Measurements from ENCODE around the gene TMC2.
"Not testable (repeated sequence)": the region's sequence is repeated elsewhere in the genome, so short reads cannot be mapped to it uniquely, and the experiment has no call there.

Gene TMC2

DNA sequence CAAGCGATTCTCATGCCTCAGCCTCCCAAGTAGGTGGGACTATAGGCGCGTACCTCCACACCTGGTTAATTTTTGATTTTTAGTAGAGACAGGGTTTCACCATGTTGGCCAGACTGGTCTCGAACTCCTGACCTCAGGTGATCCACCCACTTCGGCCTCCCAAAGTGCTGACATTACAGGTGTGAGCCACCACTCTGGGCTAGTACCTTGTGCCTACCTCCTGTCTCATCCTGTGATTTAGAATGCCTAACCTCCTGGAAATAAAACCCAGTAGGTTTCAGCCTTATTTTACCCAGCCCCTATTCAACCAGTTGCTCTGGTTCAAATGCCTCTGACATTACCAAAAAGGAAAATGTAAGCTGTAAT lies 10.2 kb upstream of the TMC2 start:
- not testable (repeated sequence) for DNase-seq (ENCODE audit: low read depth in 3 of 3)

DNA sequence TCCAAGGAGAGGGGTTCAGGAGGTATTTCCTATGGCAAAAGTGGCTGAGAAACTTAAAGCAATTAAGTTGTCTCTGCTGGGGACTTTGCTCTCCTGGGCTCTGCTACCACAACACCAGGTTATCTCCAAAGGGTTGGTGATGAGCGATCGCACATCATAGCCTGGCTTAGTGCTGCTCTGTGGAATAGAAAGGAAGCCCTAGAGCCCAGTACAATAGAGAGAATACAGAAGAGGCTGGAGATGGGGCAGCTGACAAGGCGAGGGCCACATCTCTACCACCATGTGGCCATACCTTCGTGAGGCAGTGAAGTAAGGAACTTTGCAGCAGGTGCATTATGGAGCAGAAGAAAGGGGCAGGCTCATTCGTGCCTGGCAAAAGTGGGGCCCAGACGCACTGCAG lies 8.6 kb upstream of the TMC2 start:
- DNase-seq (ENCODE audit: low read depth in 3 of 3): no peak

DNA sequence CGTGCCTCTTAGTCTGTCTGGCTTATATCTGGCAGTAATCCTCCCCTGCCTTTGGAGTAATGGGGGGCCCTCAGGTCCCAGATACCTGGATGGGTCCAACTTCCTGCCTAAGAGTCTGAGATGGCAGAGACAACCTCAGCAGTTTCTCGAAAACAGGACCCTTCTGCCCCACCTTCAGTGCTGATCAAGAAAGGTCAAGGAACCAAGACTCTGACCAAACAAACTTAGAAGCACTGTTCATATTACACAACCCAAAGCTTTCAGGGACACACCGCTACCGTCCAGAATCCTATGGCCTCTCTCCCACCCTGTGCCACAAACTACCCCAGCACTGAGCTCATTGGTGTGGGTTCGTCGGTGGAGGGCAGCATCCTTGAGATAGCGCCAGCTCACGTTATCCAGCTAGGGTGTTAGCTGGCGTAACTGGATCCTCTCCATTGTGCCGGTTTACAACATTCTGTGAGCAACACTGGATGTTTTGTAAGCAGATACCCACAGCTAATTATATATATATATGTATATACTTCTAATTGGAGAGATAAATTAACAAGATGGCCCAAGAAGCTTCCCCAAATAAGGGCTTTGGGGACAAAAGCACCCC lies 7.6 kb upstream of the TMC2 start:
- DNase-seq (ENCODE audit: low read depth in 3 of 3): no peak

DNA sequence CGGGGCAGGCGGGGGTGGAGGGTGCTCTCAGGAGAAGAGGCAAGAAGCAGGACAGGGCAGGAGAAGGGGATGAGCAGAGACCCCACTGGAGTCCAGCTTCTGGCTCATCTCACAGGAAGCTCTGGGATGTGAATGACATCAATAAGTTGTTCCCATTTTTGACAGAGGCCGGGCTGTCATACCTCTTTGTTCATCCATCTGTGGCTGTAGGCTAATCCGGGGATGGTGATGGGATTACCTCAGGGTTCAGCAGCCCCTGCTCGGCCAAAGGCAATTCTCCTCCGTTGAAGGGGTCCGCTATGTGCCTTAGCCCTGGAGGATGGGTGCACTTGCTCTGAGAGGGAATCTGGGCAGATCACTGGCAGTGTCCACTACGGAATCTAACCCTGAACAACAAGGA lies 3.3 kb upstream of the TMC2 start:
- no peak for DNase-seq (ENCODE audit: low read depth in 3 of 3)

DNA sequence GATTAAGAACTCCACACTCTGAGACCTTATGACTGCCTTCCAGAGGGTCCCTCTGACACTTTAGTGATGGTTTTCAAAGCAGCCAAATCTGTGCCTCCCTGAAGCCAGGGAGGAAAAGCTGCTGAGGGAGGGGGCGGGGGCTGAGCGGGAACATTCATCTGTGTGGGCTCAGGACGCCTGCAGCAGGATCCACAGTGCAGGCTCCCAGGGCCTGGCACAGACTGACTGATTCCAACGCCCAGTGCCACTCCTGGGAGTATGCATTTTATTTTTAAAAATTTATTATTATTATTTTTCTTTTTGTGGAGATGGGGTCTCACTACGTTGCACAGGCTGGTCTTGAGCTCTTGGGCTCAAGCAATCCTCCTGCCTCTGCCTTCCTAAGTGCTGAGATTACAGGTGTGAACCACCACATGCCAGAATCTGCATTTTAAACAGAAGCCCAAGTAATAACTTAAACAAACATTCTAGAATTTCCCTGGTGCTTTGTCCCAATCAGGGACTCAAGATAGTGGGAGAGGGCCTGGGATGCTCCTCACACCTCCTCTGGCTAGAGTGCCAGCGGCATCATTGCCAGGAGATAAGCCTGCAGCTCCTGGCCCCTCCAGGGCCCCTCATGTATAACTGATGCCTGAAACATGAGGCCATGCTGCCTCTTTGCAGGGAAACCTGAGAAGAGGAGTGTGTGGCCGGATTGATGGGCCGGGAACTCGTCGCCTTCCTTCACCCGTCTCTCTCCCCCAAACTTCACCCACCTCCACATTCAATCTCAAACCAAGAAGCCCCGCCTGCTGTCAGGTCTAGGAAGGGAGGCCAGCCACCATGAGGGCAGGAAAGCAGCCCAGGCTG lies 438 bp upstream of the TMC2 start:
- no peak for DNase-seq (ENCODE audit: low read depth in 3 of 3)

DNA sequence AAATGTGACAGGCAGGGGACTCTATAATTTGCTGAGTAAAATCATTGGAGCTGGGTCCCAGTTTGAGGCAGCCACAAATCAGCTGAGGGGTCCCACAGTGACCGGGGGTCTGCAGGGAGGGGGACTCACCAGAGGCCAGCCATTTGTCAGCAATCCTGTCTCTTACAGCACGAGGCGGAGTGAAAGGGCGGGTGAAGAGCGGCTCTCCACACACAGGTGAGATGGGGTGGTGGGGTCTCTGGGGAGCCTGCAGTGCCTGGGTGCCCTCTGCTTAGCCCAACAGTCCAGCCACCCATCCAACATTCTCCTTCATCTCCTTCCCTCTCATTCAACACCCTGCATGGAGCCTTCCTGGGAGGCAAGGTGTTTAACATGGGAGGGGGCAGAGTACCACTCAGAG lies 728 bp downstream of the TMC2 start:
- no peak for DNase-seq (ENCODE audit: low read depth in 3 of 3)

DNA sequence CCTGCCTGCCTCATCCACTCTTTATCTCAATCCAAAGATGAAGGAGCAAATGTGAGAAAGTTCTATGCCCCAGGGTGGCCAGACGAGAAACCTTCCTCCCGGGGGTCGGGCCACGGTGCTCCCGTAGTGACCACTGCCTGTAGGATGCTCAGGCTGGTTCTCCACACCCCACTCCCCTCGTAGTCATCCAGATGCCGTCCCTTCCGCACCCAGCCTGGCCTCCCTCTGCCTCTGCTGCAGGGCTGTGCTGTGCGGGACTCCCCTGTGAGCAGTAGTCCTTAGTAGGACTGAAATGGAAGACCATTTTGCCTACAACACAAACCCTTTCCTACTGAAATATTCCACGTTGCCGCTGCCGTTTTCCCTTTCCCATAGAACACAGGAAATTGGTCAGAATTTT lies 2.0 kb downstream of the TMC2 start:
- DNase-seq (ENCODE audit: low read depth in 3 of 3): no peak

DNA sequence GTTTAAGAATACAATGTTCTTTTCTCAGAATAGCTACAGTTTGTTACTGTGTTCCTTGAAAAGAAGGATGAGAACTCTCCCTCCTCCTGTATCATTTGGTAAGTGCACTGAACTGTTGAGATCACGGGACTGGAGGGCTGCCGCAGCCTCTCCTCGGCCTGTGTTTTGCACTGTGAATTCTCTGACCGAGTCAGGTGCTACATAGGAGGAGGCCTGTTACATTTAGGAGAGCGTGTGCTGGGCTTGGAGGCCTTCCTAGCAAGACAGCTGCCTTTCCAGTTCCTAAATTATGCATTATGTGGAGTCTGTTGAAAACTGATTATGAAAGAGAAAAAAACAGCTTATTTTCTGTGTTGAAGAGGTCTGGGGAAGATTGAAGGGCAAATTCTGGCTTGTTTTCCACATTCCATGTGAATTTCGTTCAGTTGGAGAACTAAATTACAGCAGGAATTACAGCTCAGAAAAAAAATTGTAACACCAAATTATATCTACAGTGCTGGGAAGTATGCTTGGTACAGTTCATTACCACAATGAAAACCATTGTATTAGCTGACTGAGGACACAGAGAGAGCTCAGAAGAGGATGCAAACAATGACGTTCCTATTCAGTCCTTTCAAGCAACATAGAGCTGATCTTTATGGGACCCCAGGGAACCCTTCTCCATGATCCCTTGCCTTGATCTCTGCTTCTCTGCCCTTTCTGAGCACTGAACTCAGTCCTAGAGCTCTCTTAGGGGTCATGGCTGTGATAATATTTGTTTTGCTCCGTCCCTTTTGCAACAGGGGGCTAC lies 2.8 kb downstream of the TMC2 start:
- no peak for DNase-seq (ENCODE audit: low read depth in 3 of 3)

DNA sequence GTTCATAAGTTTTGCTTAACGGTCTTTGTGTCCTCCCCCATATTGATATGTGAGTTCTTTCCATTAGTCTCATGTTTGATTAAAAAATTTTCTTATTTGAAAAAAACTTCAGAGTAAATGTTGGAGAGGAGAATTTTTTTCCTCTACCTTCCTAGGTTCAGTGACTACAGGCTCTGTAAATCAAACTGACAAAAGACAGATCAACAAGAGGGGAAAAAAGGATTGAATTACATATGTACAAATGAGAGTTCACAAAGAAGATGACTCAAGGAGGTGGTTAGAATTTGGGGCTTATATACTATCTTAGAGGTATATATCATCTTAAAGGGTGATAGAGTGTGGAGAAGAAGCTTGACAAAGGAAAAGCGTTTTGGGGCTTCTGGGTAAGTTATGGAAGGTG lies 5.6 kb downstream of the TMC2 start:
- no peak for DNase-seq (ENCODE audit: low read depth in 3 of 3)

DNA sequence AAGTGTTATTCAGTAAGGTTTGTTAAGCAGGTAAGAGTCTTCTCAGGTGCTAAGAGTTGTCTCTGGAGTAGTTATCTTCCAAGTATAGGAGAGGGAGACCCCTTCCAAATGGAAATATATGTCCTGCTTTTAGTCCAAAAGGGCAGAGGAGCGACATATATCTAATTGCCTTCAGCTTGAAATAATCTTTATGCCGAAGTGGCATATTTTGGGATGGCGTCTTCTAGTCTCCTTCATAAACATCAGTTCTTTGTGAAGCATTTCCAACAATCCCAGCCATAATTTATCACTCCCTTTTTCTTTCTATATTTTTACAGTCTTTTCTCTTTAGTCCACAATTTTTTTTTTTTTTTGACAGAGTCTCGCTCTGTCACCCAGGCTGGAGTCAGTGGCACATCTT lies 6.0 kb downstream of the TMC2 start:
- no peak for DNase-seq (ENCODE audit: low read depth in 3 of 3)

DNA sequence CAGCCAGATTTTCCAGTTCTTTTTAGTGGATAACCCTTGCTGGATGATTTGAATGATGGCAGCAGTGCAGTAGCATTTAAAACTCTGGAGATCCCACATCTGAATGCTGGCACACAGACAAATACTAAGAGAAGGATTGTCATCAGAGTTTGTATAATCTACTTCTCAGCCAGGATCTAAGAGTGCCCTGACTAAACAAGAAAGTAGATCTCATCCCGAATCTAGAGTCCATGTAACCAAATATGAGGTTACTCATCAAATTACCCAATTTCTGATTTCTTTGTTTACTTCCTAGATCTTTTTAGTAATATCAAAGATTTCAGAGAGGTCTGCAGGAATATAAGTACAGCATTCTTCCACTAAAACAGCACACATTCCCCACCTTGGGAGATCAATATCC lies 7.8 kb downstream of the TMC2 start:
- no peak for DNase-seq (ENCODE audit: low read depth in 3 of 3)

DNA sequence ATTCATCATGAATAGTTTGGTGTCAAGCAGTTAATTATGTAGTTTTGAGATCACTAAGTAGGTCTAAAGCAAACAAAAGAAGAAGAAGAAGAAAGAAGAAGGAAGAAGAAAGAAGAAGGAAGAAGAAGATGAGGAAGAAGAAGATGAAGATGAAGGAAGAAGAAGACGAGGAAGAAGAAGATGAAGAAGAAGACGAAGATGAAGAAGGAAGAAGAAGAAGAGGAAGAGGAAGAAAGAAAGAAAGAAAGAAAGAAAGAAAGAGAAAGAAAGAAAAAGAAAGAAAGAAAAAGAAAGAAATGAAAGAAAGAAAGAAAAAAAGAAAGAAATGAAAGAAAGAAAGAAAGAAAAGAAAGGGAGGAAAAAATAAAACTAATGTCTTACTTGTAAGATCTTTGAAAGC lies 9.2 kb downstream of the TMC2 start:
- DNase-seq (ENCODE audit: low read depth in 3 of 3): no peak

DNA sequence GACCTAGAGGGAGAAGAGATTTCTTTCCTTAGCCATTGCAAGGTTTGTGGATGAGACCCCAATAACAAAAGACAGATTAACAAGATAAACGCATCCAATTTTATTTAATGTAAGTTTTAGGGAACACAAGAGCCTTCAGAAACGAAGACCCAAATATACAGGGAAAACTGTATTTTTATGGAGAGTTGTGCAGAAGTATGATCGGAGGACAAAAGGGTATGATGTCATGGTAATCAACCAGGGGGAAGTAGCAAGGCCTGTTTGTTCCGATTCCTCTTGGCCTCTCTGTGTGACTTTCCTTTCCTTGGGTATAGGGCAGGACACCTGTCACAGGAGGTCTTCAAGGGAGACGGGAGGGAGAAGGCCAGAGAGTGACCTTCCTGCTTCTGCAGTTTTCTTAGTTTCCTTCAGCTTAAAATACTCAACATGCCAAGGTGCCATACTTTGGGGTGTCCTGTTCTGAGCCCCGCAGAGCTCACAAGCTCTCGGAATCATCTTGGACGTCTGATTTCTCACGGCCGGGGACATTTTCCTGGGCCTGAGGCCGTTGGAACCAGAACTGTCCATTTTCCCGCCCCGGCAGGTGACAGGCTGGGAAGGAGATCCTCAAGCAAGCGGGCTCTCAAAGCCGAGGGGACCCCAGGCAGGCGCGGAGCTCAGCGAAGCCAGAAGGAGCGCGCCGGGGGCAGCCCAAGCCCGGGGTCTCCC lies 21.7 kb downstream of the TMC2 start:
- no peak for DNase-seq (ENCODE audit: low read depth in 3 of 3)

DNA sequence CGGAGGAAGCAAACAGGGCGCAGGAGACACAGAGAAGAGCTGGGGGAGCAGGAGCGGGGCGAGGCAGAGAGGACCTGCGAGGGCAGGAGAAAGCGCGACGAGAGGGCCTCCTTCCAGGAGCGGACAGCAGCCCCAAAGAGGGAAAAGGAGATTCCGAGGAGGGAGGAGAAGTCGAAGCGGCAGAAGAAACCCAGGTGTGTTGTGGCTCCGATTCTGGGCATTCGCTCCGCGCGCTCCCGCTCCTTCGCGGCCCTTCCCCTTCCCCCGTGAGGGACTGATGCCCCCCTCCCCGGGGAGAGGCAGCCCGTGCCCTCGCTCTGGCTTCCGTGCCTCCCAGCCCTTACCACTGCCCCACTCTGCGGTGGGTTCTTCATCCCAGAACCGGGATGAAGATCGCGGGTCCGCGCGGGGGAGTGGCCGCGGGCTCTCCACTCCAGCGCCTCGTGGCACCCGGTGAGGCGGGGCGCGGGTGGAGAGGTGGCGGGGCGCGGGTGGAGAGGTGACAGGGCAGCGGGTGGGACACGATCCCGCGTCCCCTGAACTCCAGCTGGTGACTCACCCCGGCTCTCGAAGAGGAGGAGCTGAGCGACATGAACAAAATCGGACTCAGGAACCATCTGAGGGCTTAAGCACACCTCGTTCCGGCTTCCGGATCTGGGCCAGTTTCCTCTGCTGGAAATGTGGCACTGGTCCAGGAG lies 22.4 kb downstream of the TMC2 start:
- DNase-seq (ENCODE audit: low read depth in 3 of 3): no peak

DNA sequence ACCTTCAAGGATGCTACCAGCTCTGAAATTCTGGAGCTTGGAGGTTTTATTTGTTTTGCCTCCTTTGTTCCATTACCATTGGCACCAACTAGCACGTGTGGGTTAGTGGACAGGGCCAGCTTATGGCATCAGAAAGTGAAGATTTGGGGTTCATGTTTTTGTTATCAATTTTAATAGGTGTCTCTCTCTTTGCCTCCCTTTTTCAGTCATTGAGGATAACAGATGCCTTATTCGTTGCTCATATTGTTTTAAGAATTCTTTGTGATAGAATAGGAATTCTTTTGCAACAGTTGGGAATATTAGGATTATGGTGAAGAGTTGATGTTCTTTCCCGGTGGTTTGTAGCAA lies 22.9 kb downstream of the TMC2 start:
- DNase-seq (ENCODE audit: low read depth in 3 of 3): no peak

DNA sequence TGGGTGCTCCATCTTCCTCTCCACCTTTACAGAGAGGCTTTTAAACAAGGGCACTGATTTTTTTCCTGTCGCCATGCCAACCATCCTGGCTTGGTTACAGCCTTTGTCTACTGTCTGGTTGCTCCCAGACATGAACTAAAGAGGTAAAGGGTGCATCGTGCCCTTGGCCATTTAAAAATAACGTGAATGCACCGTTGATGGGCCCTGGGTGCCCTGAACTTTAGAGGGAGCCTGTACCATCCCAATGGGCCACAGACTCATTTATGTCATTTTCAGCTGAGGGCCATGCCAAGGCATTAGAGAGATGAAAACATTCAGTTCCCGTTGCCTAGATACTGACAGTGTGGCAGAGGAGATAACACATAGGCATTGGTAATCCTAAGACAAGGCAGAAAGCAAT lies 23.3 kb downstream of the TMC2 start:
- no peak for DNase-seq (ENCODE audit: low read depth in 3 of 3)

DNA sequence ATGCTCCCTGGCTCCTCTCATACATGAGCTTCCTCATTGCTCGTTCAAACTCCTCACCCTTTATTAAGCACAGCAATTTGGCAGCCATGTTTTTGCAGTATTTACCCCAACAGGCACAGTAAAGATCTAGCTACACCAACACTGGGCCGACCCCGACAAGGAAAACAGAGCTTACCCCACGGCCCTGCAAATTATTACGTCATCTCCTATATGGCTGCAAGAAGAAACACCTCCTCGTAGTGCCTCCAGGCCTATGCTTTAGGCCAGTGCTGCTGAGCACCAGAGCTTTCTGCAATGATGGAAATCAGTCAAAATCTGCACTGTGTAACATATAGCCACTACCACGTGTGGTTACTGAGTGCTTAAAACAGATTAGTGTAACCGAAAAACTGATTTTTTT lies 26.7 kb downstream of the TMC2 start:
- DNase-seq (ENCODE audit: low read depth in 3 of 3): no peak

DNA sequence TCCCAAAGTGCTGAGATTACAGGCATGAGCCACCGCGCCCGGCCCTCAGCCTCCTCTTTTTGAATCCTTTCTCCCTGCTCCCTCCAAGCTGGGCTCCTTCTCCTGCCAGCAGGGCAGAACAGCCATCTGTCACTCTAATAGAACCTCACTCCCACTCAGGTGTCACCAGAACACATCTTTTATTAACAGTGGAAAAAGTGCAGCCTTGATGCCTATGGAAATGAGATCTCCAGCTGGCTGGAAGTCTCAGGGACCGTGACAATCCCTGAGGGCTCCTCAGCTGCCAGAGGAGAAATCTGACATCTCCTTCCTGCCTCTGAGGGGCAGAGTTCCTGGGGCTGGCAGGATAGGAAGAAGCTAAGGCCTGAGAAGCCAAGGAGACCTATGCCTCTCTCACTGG lies 28.0 kb downstream of the TMC2 start:
- DNase-seq (ENCODE audit: low read depth in 3 of 3): no peak

DNA sequence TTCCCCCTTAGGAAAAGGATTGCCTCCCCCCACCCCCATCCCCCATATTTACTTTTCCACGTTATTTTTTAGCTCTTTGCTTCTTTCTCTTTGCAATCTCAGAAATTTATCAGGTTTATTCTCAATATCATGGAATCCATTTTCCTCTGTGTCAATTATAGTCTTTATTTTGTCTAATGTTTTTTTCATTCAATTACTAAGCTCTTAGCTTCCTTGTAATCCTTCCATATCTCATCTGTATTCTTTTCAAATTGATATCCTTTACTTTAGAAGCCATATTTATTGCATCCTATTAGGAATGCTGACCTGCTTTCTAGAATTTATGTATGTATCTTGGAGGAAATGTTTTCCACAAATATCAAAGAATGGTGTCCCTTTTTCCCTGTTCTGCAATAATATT lies 39.3 kb downstream of the TMC2 start:
- no peak for DNase-seq (ENCODE audit: low read depth in 3 of 3)

DNA sequence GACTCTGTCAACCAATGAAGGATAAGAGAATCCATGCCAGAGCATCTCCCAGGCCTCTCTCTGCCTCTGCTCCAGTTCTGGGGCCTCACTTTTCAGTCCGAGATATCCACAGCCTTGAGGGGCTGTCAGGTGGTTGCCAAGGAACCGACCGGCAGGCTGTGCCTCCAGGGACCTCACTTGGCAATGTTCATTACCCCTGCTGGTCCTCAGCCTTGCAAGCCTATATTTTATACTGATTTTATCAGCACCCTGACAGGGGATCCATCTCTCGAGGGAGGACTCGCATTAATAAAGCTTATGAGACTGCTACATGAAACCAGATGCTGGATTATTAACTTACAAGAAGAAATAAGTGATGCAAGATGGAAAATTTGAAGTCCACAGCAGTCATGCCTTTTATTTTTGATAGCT lies 39.9 kb downstream of the TMC2 start:
- DNase-seq (ENCODE audit: low read depth in 3 of 3): no peak

DNA sequence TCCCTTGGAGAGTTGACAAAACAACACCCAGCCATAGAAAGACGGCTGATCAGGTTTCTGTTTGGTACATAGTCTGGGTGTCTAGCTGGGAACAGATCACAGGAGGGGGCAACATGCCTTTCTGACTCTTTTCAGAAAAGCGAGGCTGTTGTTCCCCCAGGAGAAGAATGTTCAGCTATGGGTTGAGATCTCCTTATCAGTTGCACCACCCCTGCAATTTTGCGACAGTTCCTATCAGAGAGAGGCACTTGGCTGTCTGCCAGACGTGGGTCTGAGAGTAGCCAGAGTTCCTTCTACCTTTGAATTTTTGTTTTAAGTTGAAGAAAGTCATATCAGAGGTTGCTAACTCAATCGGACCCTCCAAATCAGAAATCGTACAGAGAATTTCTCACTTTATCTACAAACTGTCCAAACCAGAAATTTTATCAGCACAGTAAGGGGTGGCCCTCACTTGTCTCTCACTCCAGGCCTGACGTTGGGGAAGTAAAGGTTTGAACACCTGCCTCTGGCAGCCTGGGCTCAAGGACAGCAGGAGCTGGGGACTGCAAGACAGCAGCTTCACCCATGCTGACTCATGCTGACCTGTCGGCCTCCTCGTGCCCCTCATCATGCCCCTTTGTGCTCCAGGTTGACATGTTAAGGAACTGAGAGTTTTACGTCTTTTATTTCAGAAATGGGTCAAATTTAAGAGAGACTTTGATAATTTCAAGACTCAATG lies 42.3 kb downstream of the TMC2 start:
- DNase-seq (ENCODE audit: low read depth in 3 of 3): no peak

Data from stimulated activated CD4-positive, alpha-beta T cell treated with anti-CD3 and anti-CD28 coated beads, TNF-alpha, amount 100 ng/mL, for 48 hours (primary cell).